Right cardiac atrium (tissue), 5 donors: ENCODE data around the gene BCR. TPM values are rescaled to one million over a fixed set of nuclear protein-coding genes. Genes with fewer than 3 reads are reported as not detected.
A peak's percentile ranks its signal among the peaks of the same experiment; 100 is the strongest.
"Not testable (repeated sequence)": the region's sequence is repeated elsewhere in the genome, so short reads cannot be mapped to it uniquely, and the experiment has no call there.

ENCODE experiments used
- ATAC-seq, 2 donors: fragments of 200-7000 bp; cut with Tn5 transposase; one replicate each; pipeline versions ENCODE4 v1.8.0 to v1.9.1; 2020; ENCODE audit warnings: moderate library complexity in 2 of 2, mild to moderate bottlenecking in 1 of 2
- DNase-seq, 3 donors: peaks; one replicate each; pipeline ENCODE4 v3.0.0-alpha.2; 2020
- H3K27ac ChIP-seq: one replicate; pipeline ENCODE4 v1.5.1; 2013; ENCODE audit warnings: mild to moderate bottlenecking, low read length, control low read depth, moderate library complexity
- H3K27me3 ChIP-seq: one replicate; pipeline ENCODE4 v1.6.1; 2013; ENCODE audit not compliant: control insufficient read depth, insufficient read depth
- H3K4me1 ChIP-seq: one replicate; pipeline ENCODE4 v1.6.1; 2013; ENCODE audit warnings: low read length; ENCODE audit not compliant: control insufficient read depth, insufficient read depth
- H3K4me3 ChIP-seq: one replicate; pipeline ENCODE4 v1.5.1; 2013; ENCODE audit warnings: low read length, control low read depth
- H3K9me3 ChIP-seq: one replicate; pipeline ENCODE4 v1.6.1; 2013; ENCODE audit warnings: low read length; ENCODE audit not compliant: control insufficient read depth
- WGBS: extraction: QIAGEN DNeasy Blood & Tissue Kit; methylation state at CpG from one replicate; pipeline ENCODE4 v1.1.7; 2013; 5-methylcytosine and 5-hydroxymethylcytosine counted together
- intact Hi-C, 4 donors: fragments of 100-400 bp; cut with DNase I; formaldehyde crosslinking; loops; one replicate each; pipeline versions ENCODE4 v1.11.0 to v1.14.0; 2022 to 2023
- polyA plus RNA-seq: library from polyadenylated mRNA; stranded (reverse); fragments of 200-250 nt; gene quantifications from one replicate; pipeline ENCODE4 v1.2.3, GENCODE V29; 2013
- total RNA-seq, 4 donors: library from RNA; stranded (reverse); fragmentation: NEBNext Ultra II Directional; extraction: Animal tissue kit (Norgen Biotek cat#: 25700); gene quantifications; one replicate each; pipeline ENCODE4 v1.2.1, GENCODE V29; 2021
- donor health status: healthy with polysubstance abuse.
- donor health status: DM: no; HTN: yes; CAD: no.
- donor health status: DM: no; HTN: no; CAD: no.
- donor health status: DM: no; HTN: yes; CAD: no; lungs with severe emphysema.
- donor health status: DM: yes; HTN: yes; CAD: no.

The BCR gene
- total and polyA plus RNA-seq, 5 donors = 18.3 to 48.0 (median 36.3) TPM

- ATAC-seq = peak; percentile 89 to 91
Observed at GRCh38 chr22:23305922-23306374, 125.6 kb downstream of the BCR start.

GRCh38 chr22:23306438-23306921, 126.2 kb downstream of the BCR start:
- H3K9me3 ChIP-seq = no peaks in the 10 kb centered on the region
- ATAC-seq (peak; percentile 44 to 76), DNase-seq (peak; percentile 71 to 81 (median 73))
- H3K4me1 ChIP-seq = peaks cover 14% of the 10 kb centered on the region
- H3K27me3 ChIP-seq = no peaks in the 10 kb centered on the region
- WGBS = 73% methylated on average over 11 of the region's 11 CpGs
- intact Hi-C loops = loop anchor here in 1 of 4 donors (10.0 kb wide), 1 partner anchor 228 kb away; no protein-coding TSS in a partner anchor
- H3K27ac ChIP-seq = peak overlapping the region; percentile 81
- no peak overlapping the region for H3K4me3 ChIP-seq

More at GRCh38 chr22:23305922-23306374, 125.6 kb downstream of the BCR start:
- peaks cover 14% of the 10 kb centered on the region for H3K4me1 ChIP-seq
- peak overlapping the region; percentile 99 for H3K27ac ChIP-seq
- intact Hi-C loops = loop anchor here in 1 of 4 donors (10.0 kb wide), 1 partner anchor 229 kb away; no protein-coding TSS in a partner anchor
- peak overlapping the region; percentile 19 for H3K4me3 ChIP-seq
- H3K9me3 ChIP-seq = no peaks in the 10 kb centered on the region
- 29% methylated on average over 11 of the region's 11 CpGs for WGBS
- peak; percentile 90 to 94 (median 91) for DNase-seq
- H3K27me3 ChIP-seq = no peaks in the 10 kb centered on the region

DNA sequence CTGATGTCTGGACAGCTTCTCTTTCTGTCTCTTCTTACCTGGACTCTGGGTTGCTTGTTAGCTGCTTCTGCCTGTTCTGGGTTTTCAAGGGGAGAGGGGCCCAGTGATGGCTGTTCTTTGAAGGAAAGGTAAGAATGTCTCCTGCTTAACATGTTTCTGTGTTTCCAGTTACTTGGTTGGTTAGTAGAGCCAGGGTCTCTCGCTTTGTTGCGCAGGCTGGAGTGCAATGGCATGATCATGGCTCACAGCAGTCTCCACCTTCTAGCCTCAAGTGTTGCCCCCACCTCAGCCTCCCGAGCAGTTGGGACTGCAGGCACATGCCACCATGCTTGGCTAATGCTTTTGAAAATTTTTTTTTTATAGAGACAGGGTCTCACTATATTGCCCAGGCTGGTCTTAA, 126.6 kb downstream of the BCR start:
- DNase-seq = no peak
- 96% methylated on average over 3 of the region's 3 CpGs for WGBS
- intact Hi-C loops = loop anchor here in 1 of 4 donors (10.0 kb wide), 1 partner anchor 228 kb away; no protein-coding TSS in a partner anchor
- Histone ChIP-seq H3K4me3 (no peak overlapping the region), H3K27ac (peak overlapping the region; percentile 81), H3K27me3 (no peaks in the 10 kb centered on the region), H3K4me1 (peaks cover 14% of the 10 kb centered on the region), H3K9me3 (no peaks in the 10 kb centered on the region)
- ATAC-seq = no peak

DNA sequence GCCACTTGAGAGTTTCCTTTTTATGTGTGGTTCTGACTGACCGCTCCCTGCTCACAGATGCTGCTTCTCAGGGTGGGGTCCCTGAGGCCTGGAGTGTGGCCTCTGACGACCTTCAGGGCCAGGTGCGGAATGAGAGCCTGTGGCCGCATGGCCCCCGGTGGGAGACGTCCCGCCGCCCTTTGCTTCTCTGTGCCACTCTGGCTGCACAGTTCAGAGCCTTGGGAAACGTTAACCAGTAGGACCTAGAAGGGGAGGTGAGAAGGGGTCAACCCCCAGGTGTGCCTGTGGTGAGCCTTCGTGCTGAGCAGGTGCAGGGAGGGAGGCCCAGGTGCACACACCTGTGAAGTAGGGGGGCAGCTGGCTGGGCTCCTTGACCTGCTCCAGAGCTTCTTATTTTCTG, 127.2 kb downstream of the BCR start:
- not testable (repeated sequence) for H3K27ac ChIP-seq, H3K27me3 ChIP-seq, H3K4me3 ChIP-seq, ATAC-seq, H3K9me3 ChIP-seq, DNase-seq
- intact Hi-C loops = loop anchor here in 1 of 4 donors (10.0 kb wide), 1 partner anchor 227 kb away; no protein-coding TSS in a partner anchor
- WGBS = 74% methylated on average over 9 of the region's 10 CpGs
- H3K4me1 ChIP-seq = peaks cover 14% of the 10 kb centered on the region

GRCh38 chr22:23309261-23309660, 129.0 kb downstream of the BCR start:
- not testable (repeated sequence) for H3K27ac ChIP-seq, ATAC-seq, H3K4me3 ChIP-seq, DNase-seq, H3K9me3 ChIP-seq, H3K27me3 ChIP-seq
- intact Hi-C loops = loop anchor here in 1 of 4 donors (10.0 kb wide), 1 partner anchor 226 kb away; no protein-coding TSS in a partner anchor
- 89% methylated on average over 8 of the region's 12 CpGs for WGBS
- peaks cover 14% of the 10 kb centered on the region for H3K4me1 ChIP-seq

DNA sequence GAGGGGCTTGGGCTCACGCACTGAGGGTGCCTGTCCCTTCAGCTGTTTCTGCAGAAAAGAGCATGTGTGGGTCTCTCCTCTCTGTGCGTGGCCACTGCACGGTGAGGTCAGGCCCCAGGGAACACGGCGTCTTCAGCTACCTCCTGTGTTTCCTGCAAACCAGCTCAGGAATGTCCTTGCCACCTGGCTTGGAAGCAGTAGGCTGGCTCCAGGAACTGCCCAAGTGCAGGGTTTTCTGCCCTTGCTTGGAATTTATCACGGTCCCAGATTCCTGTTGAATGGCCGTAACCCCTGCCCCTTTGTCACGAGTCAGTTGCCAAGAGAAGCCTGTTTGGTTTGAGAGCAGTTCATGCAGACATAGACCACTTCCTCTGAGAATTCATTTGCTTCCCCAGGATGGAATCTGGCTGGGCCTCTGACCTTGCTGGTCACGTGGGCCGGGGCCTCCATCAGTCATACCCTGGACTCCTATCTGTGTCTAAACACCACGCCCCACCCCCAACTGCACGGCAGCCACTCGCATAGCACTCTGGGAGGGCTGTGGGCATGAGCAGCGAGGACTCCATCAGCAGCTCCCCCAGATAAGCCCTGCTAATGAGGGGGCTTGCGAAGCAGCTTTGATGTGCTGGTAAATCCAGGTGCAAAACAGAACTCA, 130.3 kb downstream of the BCR start:
- DNase-seq, H3K4me3 ChIP-seq, H3K9me3 ChIP-seq, H3K27me3 ChIP-seq, H3K4me1 ChIP-seq, H3K27ac ChIP-seq: not testable (repeated sequence)
- WGBS = 61% methylated on average over 5 of the region's 15 CpGs
- ATAC-seq = peak in 1 of 2 donors; percentile 30
- intact Hi-C loops = loop anchor here in 2 of 4 donors (5.0 to 10.0 kb wide), 4 partner anchors 74 to 284 kb away; no protein-coding TSS in a partner anchor

DNA sequence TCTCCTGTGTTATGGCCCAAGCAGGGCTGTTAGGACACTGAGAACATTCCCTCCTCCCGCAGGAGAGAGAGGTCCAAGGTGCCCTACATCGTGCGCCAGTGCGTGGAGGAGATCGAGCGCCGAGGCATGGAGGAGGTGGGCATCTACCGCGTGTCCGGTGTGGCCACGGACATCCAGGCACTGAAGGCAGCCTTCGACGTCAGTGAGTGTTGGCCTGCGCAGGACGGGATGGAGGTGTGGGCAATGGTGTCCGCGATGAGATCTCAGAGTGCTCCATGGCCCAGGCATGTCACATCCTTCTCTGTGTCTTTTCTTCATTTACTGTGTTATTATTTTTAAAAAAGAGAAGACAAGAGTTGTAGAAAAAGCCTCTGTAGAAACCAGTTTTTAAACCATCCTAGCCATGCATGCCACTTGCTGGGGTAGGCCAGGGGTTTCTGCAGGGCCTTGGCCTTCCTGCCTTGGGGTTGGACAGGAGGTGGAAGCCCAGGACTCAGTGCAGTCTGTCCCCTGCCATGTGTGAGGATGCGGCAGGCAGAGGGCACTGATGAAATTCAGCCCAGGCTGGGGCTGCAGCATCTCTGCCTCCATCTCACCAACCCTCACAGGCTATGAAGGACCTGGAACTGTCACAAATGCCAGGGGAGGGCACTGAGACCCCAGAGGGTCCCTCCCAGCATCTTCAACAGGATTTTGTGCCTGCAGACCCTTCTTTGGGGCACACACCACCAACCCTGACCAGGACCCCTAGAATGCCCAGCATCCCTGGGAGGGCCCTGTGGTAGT, 131.5 kb downstream of the BCR start:
- not testable (repeated sequence) for H3K27ac ChIP-seq, H3K4me1 ChIP-seq, H3K4me3 ChIP-seq, ATAC-seq, DNase-seq, H3K9me3 ChIP-seq, H3K27me3 ChIP-seq
- WGBS = 92% methylated on average over 18 of the region's 18 CpGs
- intact Hi-C loops = loop anchor here in 2 of 4 donors (5.0 to 10.0 kb wide), 4 partner anchors 73 to 283 kb away; no protein-coding TSS in a partner anchor

DNA sequence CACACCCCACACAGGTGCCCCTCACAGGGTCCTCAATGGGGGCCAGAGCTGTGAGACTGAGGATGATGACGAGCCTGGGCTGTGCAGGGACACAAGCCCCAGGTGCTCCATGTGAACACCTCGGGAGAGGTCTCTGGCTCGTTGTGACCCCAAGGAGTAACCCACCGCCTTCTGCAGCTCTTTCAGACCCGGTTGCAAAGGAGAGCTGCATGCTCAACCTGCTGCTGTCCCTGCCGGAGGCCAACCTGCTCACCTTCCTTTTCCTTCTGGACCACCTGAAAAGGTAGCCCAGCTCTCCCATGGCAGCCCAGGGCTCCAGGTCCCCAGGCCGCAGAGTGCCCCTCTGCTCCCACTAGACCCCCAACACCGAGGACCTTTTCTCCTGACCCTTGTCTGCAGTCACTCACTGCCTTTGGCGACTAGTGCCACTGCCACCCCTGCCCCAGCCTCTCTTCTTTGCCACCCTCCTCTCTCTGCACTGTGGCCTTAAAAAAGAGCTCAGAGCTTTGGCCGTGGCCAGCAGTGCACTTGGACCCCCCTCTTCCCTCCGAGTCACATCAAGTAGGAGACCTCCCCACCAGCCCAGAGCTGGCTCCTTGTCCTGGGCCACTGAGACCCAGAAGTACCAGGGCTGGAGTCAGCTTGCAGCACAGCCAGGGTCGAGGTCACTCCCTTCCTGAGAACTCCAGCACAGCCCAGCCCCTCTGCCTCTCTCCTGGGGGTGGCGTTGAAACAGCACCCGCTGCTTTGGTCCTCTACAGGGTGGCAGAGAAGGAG, 133.7 kb downstream of the BCR start:
- Histone ChIP-seq H3K4me3 (no peak overlapping the region), H3K9me3 (no peaks in the 10 kb centered on the region), H3K27me3 (no peaks in the 10 kb centered on the region), H3K27ac (no peak overlapping the region), H3K4me1 (no peaks in the 10 kb centered on the region)
- intact Hi-C loops = loop anchor here in 2 of 4 donors (5.0 to 10.0 kb wide), 4 partner anchors 71 to 281 kb away; no protein-coding TSS in a partner anchor
- WGBS = 87% methylated on average over 14 of the region's 14 CpGs
- ATAC-seq = peak; percentile 19 to 22
- DNase-seq = peak in 1 of 3 donors; percentile 51

- ATAC-seq = peak in 1 of 2 donors; percentile 51
- H3K4me3 ChIP-seq = no peak overlapping the region
- H3K27me3 ChIP-seq = no peaks in the 10 kb centered on the region
- no peak overlapping the region for H3K27ac ChIP-seq
- WGBS = 36% methylated on average over 15 of the region's 15 CpGs
- peak in 2 of 3 donors; percentile 82 to 88 for DNase-seq
- intact Hi-C loops = loop anchor here in 2 of 4 donors (10.0 kb wide), 3 partner anchors 69 to 279 kb away; no protein-coding TSS in a partner anchor
- H3K4me1 ChIP-seq = no peaks in the 10 kb centered on the region
- H3K9me3 ChIP-seq = no peaks in the 10 kb centered on the region
Observed at GRCh38 chr22:23315341-23315917, 135.1 kb downstream of the BCR start.

- not testable (repeated sequence) for H3K27ac ChIP-seq, H3K9me3 ChIP-seq, H3K27me3 ChIP-seq, DNase-seq, H3K4me3 ChIP-seq, ATAC-seq, H3K4me1 ChIP-seq
- intact Hi-C loops = loop anchor here in 2 of 4 donors (10.0 kb wide), 3 partner anchors 68 to 278 kb away; no protein-coding TSS in a partner anchor
- 88% methylated on average over 7 of the region's 11 CpGs for WGBS
Observed at GRCh38 chr22:23316596-23316995, 136.3 kb downstream of the BCR start.
